HuH-7 (cell line): ENCODE results near the gene ZCCHC17.
"Not testable (repeated sequence)": the region's sequence is repeated elsewhere in the genome, so short reads cannot be mapped to it uniquely, and the experiment has no call there.

Experiments used
- DNase-seq: peaks from one replicate; pipeline ENCODE4 v3.0.0; 2011; ENCODE audit warnings: low spot score

The ZCCHC17 gene, protein sequence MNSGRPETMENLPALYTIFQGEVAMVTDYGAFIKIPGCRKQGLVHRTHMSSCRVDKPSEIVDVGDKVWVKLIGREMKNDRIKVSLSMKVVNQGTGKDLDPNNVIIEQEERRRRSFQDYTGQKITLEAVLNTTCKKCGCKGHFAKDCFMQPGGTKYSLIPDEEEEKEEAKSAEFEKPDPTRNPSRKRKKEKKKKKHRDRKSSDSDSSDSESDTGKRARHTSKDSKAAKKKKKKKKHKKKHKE

DNA sequence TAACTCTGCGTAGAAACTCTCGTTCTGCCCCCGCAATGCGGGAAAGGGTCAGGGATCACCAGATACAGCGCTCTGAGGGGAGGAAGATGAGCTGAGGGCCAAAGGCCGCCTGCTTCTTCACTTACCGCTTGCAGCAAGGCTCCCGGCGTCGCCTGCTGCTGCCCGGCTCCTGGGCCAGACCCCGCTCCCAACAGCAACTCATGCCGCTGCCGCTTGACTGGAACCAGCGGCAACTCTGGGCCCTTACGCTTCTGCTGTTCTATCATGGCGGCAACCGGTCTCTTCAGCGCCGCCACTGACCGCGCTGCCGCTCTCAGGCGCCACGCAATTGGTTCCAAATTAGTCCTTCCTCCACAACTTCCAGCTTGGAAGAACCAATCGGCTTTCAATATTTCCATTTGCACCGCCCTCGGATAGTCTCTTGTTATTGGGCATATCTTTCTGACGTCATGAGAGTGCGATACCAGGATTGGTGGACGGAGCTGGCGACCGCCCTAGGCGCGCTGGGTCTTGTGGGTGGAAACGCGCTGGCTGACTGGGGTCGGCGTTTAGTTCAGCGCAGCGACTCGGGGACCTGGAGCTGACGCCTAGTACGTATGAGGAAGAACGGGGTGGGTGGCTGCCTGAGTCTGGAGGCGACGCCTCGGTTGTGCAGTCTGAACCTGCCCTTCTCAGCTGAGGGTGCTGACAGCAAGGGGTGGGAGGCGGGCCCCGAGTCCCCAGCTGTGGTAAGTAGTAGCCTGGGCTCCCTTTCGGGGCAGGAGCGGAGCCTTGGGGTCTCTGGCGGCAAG is at the start of gene ZCCHC17, which contains the start of gene SNRNP40:
Gene ZCCHC17, plus strand, starts transcription at position 547 of the 791 bp plus-strand sequence. CDS start 13,067 bp downstream, outside the sequence.
Gene SNRNP40, minus strand, starts transcription at position 303 of the 791 bp plus-strand sequence. Its CDS starts 37 bp downstream, at position 266.
- DNase-seq = peak; percentile 91

DNA sequence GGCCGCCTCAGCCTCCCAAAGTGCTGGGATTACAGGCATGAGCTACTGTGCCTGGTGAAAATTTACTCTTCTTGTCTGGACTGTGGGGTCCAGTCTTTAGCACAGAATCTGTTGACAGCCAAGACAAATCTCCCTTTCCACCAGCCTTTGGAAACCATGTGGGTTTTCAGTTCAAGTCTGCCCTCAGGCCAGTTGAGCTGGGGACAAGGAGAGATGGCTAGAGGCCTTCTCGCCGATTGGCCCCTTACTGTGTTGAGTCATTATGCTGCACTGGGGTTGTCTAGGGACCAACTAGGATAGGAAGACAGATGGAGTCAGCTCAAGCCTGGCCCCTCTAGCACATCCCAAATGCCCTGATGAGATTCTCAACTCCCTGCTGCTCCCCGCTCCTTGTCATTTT is 48.6 kb upstream of the ZCCHC17 start:
- DNase-seq = no peak

DNA sequence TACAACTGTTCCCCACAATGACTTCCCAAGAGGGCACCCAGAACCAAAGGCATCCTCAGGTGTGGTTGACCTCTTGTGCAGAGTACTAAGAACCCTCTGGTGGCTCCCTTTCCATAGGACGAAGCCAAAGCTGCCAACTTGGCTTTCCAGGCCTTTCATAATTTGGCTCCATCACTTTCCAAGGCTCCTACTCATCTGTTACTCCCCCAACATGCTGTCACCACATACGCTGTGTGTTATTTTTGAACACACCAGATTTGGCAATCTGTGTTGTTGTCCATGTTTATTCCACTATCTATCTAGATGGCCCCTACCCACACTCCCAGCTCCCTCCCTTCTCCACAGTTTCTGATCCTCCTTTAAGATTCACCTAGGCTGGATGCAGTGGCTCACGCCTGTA is 47.0 kb upstream of the ZCCHC17 start:
- no peak for DNase-seq

DNA sequence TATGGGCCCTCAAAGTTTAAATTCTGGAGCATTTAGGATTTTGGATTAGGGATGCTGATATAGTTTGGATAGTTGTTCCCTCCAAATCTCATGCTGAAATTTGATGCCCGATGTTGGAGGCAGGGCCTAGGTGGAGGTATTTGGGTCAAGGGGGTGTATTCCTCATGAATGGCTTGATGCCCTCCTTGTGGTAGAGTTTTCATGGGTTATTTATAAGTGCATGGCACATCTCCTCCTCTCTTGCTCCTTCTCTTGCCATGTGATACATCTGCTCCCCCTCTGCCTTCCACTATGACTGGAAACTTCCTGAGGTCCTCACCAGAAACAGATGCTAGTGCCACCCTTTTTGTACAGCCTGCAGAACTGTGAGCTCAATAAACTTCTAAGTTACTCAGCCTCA is 39.6 kb upstream of the ZCCHC17 start:
- DNase-seq = no peak

DNA sequence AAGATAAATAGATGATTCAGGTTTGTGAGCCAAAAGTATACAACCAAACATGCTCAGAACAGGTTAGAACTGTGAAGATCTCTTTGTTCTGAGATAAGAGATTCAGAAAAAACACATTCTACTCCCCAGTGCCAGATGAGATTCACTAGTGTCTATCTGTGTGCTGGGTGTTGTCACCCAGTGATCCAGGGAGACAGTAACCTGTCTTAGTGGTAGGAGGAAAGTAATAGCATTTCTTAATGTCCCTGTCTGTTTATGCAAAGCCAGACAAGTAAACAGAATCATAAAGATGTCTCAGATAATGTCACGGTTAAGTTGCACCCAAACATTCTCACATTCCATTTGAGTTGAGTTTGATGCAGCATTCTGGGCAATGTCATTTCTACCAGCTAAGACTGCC is 38.3 kb upstream of the ZCCHC17 start:
- DNase-seq = no peak

DNA sequence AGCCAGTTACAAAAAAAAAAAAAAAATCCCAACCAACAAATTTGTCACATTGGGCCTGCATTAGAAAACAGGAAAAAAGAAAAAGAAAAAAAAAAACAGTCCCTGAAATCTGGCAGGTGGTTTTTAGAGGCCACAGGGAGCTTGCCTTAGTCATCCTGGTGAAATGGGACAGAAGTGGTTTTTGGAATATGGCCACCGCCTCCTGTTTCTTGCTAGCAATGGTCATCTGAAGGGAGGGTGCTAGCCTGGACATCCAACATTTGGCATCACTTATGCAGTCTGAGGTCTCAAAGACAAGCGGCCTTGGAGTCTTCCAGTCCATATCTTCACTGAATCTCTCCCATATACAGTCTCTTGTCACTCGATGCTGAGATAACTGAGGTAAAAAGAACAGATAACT is 37.1 kb upstream of the ZCCHC17 start:
- DNase-seq = no peak

DNA sequence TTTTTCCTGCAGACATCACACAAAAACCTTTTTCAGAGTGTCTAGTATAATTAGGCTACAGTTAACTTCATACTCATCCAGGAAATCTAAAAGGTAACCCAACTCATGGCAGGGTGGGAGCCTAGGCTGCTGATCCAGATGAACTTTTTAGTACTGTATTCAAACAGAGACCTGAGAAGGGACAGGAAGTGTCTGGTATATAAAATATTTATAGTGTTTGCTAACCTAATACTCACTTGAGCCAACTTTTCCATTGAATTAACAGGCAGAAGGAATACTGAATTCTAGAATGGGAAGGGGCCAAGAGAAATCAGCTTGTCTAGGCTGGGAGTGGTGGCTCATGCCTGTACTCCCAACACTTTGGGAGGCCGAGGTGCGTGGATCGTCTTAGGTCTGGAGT is 34.9 kb upstream of the ZCCHC17 start:
- DNase-seq = no peak

DNA sequence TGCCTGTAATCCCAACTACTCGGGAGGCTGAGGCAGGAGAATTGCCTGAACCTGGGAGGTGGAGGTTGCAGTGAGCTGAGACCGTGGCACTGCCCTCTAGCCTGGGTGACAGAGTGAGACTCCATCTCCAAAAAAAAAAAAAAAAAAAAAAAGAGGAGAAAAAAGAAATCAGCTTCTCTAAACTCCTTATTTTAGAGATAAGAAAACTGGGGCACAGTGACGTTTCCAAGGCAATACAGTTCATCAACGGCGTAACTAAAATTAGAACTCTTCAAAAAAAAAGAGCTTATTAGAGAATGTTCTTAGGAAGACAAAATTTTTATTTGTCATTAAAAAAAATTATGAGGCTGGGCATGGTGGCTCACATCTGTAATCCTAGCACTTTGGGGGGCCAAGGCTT is 34.4 kb upstream of the ZCCHC17 start:
- DNase-seq = not testable (repeated sequence)

DNA sequence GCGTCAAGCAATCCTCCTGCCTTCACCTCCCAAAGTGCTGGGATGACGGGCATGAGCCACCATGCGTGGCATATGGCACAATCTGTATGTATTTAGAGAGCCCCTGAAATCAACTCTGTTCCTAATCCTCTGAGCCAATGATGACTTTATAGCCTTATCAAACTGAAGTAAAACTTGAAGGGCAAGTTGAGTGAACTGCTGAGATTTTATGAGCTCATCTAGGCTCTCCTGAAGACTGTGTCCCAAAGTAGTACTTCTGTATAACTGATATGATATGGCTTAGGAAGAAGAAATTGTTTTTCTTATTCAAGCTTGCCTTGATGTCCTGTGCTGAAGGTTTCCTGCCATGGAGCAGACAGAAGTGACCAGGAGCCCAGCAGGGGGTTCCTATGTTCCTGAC is 33.4 kb upstream of the ZCCHC17 start:
- DNase-seq = no peak

DNA sequence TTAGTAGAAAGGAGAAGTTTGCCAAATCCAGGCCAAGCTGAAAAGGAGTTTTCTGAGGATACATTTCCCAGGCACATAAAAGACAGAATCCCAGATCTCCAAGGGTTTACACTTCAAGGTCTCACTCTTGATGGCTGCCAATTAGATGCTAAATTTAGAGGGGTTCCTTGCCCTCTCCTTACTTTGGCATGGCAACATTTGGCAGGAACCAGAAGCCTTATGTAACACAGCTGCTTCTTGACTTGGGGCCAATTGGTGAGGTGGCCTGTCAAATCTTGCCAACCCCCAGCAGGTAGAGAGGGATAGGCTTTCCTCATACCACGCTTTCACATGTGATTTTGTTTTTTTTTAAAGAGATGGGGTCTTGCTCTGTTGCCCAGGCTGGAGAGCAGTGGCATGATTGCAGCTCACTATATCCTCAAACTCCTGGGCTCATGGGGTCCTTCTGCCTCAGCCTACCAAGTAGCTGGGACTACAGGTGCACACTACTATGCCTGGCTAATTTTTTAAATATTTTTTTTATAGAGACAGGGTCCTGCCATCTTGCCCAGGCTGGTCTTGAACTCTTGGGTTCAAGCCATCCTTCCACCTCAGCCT is 31.9 kb upstream of the ZCCHC17 start:
- no peak for DNase-seq

DNA sequence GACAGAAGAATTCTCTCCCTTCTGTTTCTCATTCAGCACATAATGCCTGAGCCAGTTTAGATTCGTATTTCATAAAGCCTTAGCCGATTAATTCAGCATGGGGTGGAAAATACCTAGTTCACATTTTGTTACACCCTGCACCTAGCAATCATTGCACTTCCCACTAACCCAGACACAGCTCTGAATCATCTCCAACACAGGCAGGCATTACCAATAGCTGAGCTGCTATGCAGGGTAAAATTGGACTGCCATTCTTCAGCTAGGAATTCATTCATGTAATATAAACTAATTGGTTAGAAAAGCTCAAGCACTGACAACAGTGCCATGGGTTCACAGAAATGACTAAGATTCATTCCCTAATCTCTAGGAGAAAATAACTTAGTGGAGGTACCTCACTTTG is 30.3 kb upstream of the ZCCHC17 start:
- no peak for DNase-seq

DNA sequence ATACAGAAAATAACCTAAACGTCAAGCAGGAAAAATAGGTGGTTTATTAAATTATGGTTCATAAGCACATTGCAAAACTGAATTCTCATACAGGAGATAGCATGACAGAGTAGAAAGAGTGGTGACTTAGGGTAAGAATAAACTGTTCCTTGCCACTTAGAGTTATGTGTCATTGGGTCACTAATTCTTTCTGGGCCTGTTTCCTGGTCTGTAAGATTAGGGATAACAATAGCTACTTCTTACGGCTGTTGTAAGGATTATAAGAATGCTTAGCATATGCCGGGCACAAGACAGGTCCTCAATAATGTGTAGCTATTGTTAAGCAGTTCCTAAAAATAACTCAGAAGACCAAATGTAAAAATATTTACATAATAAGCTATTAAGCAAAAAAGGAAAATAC is 24.5 kb upstream of the ZCCHC17 start:
- no peak for DNase-seq

DNA sequence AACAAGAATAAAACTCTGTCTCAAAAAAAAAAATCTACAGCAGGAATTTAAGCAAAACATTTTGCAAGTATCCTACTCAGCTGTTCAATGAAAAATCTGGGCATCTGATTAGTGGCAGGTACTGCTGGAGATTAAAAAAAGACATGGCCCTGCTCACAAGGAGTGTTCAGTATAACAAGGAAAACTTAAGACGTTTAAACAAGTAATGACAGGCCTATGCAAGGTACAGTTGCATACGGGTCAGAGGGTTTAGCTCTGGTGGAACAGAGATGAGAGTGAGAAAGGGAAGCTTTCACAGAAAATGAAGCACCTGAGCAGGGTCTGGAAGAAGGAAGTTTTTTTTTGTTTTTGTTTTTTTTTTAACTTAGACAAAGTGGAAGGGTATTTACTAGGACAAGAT is 23.2 kb upstream of the ZCCHC17 start:
- DNase-seq = no peak

DNA sequence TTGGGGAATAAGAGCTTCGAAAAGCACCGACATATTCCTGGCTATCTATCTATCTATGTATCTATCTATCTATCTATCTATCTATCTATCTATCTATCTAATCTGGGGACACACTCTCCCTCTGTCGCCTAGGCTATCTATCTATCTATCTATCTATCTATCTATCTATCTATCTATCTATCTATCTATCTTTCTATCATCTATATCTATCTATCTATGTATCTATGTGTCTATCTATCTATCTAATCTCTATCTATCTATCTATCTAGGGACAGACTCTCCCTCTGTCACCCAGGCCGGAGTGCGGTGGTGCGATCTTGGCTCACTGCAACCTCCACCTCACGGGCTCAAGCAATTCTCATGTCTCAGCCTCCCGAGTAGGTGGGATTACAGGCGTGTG is 14.4 kb upstream of the ZCCHC17 start:
- DNase-seq = not testable (repeated sequence)

DNA sequence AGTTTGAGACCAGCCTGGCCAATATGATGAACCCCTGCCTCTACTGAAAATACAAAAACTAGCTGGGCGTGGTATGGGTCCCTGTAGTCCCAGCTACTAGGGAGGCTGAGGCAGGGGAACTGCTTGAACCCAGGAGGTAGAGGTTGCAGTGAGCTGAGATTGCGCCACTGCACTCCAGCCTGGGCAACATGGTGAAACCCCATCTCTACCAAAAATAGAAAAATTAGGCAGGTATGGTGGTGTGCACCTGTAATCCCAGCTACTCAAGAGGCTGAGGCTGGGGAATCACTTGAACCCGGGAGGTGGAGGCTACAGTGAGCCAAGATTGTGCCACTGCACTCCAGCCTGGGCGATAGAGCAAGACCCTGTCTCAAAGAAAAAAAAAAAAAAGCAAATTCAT is 9.0 kb upstream of the ZCCHC17 start:
- not testable (repeated sequence) for DNase-seq

DNA sequence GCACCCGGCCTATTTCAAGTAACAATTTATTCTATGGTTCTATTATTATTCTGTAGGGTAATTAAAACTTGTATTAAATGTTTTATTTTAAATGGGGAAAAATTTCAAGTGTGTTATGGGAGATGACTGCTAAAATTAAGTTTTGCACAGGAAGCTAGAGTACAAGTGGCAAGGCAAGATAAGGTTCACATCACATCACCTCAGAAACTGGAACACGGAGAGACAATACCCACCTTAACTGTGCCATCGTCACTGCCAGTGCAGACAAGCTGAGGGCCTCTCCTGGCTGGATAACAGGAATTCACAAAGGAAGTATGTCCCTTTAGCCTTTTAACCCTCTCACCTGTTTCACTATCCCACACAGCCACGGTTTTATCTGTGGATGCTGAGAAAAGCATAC is 7.8 kb upstream of the ZCCHC17 start:
- no peak for DNase-seq

DNA sequence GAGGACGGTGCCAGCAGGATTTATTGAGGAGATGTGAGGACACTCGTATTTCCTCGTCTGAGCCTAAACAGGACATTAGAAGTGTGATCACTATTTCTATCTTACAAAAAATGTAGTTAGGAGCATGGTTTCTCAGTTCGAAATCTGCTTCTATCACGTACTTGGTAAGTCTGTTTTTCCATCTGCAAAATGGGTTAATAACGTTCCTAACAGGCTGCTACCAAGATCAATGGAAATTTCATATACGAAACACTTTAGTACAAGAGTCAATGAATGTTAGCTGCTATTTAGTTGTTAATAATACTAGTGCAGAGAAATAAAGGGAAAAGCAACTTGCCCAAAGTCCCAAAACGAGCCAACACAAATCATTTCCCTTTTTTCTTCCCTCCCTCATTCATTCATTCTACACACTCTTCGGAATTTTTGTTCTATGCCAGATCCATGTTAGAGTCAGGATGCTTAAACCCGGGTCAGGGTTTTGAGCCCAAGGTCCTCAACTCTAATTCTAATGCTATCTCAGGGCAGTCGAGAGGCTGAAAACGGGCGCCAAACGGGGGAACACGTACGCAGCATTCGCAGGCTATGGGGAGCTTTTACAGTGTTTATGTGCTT is 852 bp upstream of the ZCCHC17 start:
- DNase-seq = no peak

DNA sequence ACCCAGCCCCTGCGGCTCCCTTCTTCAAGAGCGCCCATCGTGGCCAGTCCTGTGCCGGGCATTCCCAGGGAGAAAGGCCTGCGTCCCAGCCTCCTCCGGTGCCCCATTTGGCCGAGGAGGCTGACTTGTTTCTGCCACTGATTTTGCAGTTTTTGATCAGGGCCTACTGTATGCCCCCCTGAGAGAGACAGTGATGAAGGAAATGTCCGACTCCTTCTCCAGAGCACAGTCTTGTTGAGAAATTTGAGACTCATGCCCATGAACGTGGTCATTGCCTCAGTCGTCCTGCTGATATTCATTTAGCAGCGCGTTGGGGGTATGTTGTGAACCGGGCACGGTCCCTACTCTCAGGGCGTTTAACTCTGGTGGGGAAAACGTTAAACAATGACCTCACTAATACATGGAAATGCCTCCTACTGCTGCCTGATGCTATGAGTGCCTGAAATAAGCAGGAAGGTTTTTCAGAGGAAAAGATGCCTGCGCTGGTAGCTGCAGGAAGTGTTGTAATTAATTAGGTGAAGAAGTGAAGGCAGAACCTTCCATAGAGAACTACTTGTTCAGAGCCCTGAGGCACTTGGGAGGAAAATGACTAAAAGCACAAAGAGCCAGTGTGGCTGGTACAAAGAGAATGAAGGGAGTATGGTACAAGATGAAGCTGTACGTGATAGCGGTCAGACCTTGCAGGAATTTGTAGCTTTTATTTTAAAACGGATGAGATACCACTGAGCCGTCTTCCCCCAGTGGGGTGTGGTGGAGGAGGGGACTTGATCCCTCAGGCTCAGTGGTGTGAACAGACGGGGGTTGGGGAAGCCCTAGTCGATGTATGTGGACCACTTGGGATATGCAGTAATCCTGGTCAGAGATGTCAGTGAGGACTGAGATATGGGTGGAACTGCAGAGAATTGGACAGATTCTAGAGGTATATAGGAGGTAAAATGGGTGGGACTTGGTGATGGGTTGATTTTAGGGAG is 730 bp downstream of the ZCCHC17 start:
- DNase-seq = no peak

DNA sequence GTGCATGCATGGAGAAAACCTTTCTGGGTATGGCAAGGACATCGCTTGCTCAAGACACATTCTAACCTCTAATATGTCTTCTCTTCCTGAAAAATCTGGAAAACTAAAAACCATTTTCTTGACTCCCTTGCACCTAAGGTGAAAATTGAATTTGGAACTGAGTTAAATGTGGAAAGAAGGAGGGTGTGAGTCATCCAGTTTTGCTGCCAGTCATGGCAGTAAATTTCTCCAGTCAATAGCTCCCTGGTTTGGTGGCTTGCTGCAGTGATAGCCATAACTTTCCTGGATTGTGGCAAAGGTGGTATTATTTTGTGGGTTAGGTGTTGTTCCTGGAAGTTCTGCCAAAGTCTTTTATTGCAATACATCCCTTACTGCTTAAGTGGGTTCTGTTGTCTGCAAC is 2.5 kb downstream of the ZCCHC17 start:
- no peak for DNase-seq

DNA sequence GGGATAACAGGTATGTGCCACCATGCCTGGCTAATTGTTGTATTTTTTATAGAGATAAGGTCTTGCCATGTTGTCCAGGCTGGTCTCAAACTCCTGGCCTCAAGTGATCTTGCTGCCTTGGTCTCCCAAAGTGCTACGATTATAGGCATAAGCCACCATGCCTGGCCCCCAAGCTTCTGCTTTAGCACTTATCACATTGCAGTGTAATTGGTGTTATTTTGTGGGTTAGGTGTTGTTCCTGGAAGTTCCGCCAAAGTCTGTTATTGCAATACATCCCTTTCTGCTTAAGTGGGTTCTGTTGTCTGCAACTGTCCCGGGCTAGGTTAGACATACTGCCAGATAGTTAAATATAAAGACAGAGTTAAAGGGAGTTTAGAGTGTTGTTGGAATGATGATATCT is 3.4 kb downstream of the ZCCHC17 start:
- DNase-seq = no peak

DNA sequence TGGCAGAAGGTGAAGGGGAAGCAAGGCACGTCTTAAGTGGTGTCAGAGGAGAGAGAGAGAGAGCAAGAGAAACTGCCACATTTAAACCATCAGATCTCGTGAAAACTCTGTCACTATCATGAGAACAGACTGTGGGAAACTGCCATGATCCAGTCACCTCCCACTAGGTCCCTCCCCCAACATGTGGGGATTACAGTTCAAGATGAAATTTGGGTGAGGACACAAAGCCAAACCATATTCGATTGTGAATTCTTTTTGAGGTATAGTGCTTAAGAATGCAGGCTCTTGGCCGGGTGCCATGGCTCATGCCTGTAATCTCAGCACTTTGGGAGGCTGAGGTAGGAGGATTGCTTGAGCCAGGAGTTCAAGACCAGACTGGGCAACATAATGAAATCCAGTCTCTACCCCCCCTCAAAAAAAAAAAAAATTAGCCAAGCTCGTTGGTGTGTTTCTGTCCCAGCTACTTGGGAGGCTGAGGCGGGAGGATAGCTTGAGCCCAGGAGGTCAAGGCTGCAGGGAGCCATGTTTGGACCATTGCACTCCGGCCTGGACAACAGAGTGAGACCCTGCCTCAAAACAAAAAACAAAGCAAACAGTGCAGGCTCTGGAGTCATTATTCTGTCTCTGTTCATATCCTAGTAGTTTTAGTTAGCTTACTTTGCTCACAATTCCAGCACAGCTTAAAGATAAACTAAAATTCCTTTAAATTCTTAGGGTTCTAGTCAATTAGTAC is 6.0 kb downstream of the ZCCHC17 start:
- no peak for DNase-seq
